OCI-LY7 (cell line): ENCODE measurements around the gene GGTA1.

ENCODE experiments used
- CTCF ChIP-seq: fragments of 200-600 bp; sonication (generic); conservative IDR thresholded peaks from 2 replicates; pipeline ENCODE4 v1.5.1; 2014; ENCODE audit warnings: mild to moderate bottlenecking, antibody characterized with exemption, low read length, moderate library complexity, mixed read lengths
- EZH2phosphoT487 ChIP-seq: fragments of 200-600 bp; sonication (generic); IDR thresholded peaks from 2 replicates; pipeline ENCODE4 v1.6.1; 2018; ENCODE audit warnings: low read depth, borderline replicate concordance, mild to moderate bottlenecking, mixed run types, antibody characterized with exemption, low read length, moderate library complexity, mixed read lengths

GRCh38 chr9:121434969-121435368 lies 64.7 kb downstream of the GGTA1 start:
- TF ChIP-seq CTCF (no peak), EZH2phosphoT487 (no peak)
